WTC11 (cell line): Measurements from ENCODE around the gene MDM4.

ENCODE experiments used
- ATF1 ChIP-seq: sonication (generic); formaldehyde crosslinking; IDR thresholded peaks from 2 replicates; pipeline ENCODE4 v1.8.1; 2023; ENCODE audit warnings: mild to moderate bottlenecking, moderate library complexity, missing genetic modification reagents
- ATF3 ChIP-seq: sonication (generic); formaldehyde crosslinking; conservative IDR thresholded peaks from 2 replicates; pipeline ENCODE4 v1.8.1; 2022; ENCODE audit warnings: mild to moderate bottlenecking, missing genetic modification reagents
- ATF6 ChIP-seq: sonication (generic); formaldehyde crosslinking; IDR thresholded peaks from 2 replicates; pipeline ENCODE4 v1.8.1; 2023; ENCODE audit warnings: mild to moderate bottlenecking, missing genetic modification reagents
- CREB1 ChIP-seq: sonication (generic); formaldehyde crosslinking; IDR thresholded peaks from 2 replicates; pipeline ENCODE4 v1.8.0; 2023; ENCODE audit warnings: mild to moderate bottlenecking, missing genetic modification reagents
- CTCF ChIP-seq: fragments of 200-600 bp; IDR thresholded peaks from 2 replicates; pipeline ENCODE4 v1.8.0; 2022; ENCODE audit warnings: antibody characterized with exemption
- TEAD1 ChIP-seq: sonication (generic); formaldehyde crosslinking; IDR thresholded peaks from 2 replicates; pipeline ENCODE4 v1.8.0; 2022; ENCODE audit warnings: mild to moderate bottlenecking, missing genetic modification reagents
- TEAD4 ChIP-seq: sonication (generic); formaldehyde crosslinking; IDR thresholded peaks from 2 replicates; pipeline ENCODE4 v1.8.0; 2022; ENCODE audit warnings: mild to moderate bottlenecking, missing genetic modification reagents
- USF2 ChIP-seq: sonication (generic); formaldehyde crosslinking; IDR thresholded peaks from 2 replicates; pipeline ENCODE4 v1.8.1; 2023; ENCODE audit warnings: mild to moderate bottlenecking, missing genetic modification reagents, moderate library complexity
- ZNF219 ChIP-seq: sonication (generic); formaldehyde crosslinking; IDR thresholded peaks from 2 replicates; pipeline ENCODE4 v1.8.0; 2023; ENCODE audit warnings: missing genetic modification reagents, mild to moderate bottlenecking, borderline replicate concordance
- ZNF671 ChIP-seq: fragments of 250-450 bp; sonication (Bioruptor Pico); IDR thresholded peaks from 2 replicates; pipeline ENCODE4 v1.8.0; 2021; ENCODE audit warnings: mild to moderate bottlenecking

DNA sequence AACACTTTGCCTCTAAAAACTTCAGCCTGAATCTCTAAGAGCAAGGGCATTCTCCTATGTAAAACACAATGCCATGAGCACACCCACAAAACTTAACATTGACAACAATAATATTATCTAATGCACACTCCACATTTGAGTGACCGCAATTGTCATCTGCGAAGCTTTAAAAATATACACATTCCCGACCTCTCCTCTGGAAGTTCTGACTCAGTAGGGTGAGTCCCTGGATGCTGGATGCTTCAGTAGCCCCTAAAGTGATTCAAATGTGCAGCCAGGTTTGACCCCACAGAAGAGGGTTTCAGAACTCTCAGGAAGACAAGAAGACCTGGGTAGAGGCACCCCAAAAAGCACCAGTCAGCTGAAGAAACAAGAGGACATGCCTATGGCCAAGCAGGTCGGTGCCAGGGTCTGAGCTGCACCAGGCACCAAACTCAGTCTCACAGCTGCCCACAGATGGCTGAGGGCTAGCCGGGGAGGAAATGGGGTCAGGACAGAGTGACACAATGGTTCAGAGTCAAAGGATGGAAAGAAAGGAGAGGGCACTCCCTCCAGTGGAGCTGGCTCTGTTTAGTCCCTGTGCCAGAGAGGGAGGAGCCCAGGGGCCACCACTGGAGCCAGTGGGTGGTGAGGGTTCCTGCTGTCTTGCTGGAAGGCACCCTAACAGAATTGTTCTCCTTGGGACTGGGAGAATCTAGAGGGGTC lies 39.0 kb upstream of the MDM4 start:
- TF ChIP-seq TEAD1 (CRISPR knock-in tag): no peak
- TF ChIP-seq CTCF: no peak
- no peak for TF ChIP-seq ATF3
- TF ChIP-seq ATF6 (CRISPR knock-in tag): no peak
- no peak for TF ChIP-seq USF2
- TF ChIP-seq ATF1 (CRISPR knock-in tag): no peak
- TF ChIP-seq ZNF219 (CRISPR knock-in tag): no peak
- no peak for TF ChIP-seq ZNF671 (CRISPR knock-in tag)
- TF ChIP-seq CREB1 (CRISPR knock-in tag): no peak
- TF ChIP-seq TEAD4: no peak
